ENCODE results near the gene UBE2G2. TPM values are rescaled to one million over a fixed set of nuclear protein-coding genes. Genes with fewer than 3 reads are reported as not detected.

Gene UBE2G2
- total RNA-seq, 6 experiments from 2014 or later: 53.5 to 73.3 (median 61.0) TPM

GRCh38 chr21:44763451-44764318 lies 37.9 kb downstream of the UBE2G2 start:
- no peak overlapping the region for H3K27ac Mint-ChIP-seq
- no peak for TF ChIP-seq CTCF (IDR thresholded peaks at IDR 0.05)
- no peak for DNase-seq
- peaks cover 9% of the 10 kb centered on the region for H3K4me1 Mint-ChIP-seq (ENCODE audit: low read depth)
- no peak overlapping the region for H3K4me3 Mint-ChIP-seq
- H3K27me3 Mint-ChIP-seq (ENCODE audit: insufficient read depth): peaks cover 13% of the 10 kb centered on the region
- H3K9me3 Mint-ChIP-seq: no peaks in the 10 kb centered on the region
- H3K36me3 Mint-ChIP-seq (ENCODE audit: low read depth): no peaks in the 10 kb centered on the region

- H3K9me3 Mint-ChIP-seq: no peaks in the 10 kb centered on the region
- H3K4me1 Mint-ChIP-seq (ENCODE audit: low read depth): peaks cover 9% of the 10 kb centered on the region
- TF ChIP-seq CTCF (IDR thresholded peaks at IDR 0.05): no peak
- no peaks in the 10 kb centered on the region for H3K36me3 Mint-ChIP-seq (ENCODE audit: low read depth)
- peaks cover 15% of the 10 kb centered on the region for H3K27me3 Mint-ChIP-seq (ENCODE audit: insufficient read depth)
- no peak for DNase-seq
- H3K27ac Mint-ChIP-seq: no peak overlapping the region
- H3K4me3 Mint-ChIP-seq: no peak overlapping the region
These were observed 38.6 kb downstream of the UBE2G2 start for GRCh38 chr21:44763050-44763378.

- Mint-ChIP-seq H3K36me3 (ENCODE audit: low read depth) (no peaks in the 10 kb centered on the region), H3K9me3 (no peaks in the 10 kb centered on the region), H3K27ac (no peak overlapping the region), H3K27me3 (ENCODE audit: insufficient read depth) (peaks cover 16% of the 10 kb centered on the region), H3K4me3 (no peak overlapping the region), H3K4me1 (ENCODE audit: low read depth) (peaks cover 9% of the 10 kb centered on the region)
- no peak for DNase-seq
- TF ChIP-seq CTCF (IDR thresholded peaks at IDR 0.05): no peak
These were observed 39.2 kb downstream of the UBE2G2 start for GRCh38 chr21:44762221-44763049.

GRCh38 chr21:44761747-44762208 lies 39.8 kb downstream of the UBE2G2 start:
- Mint-ChIP-seq H3K27ac (no peak overlapping the region), H3K4me3 (no peak overlapping the region), H3K36me3 (ENCODE audit: low read depth) (no peaks in the 10 kb centered on the region), H3K4me1 (ENCODE audit: low read depth) (peaks cover 9% of the 10 kb centered on the region), H3K9me3 (no peaks in the 10 kb centered on the region), H3K27me3 (ENCODE audit: insufficient read depth) (peaks cover 17% of the 10 kb centered on the region)
- TF ChIP-seq CTCF (IDR thresholded peaks at IDR 0.05): no peak
- DNase-seq: no peak

- no peaks in the 10 kb centered on the region for H3K36me3 Mint-ChIP-seq (ENCODE audit: low read depth)
- H3K27me3 Mint-ChIP-seq (ENCODE audit: insufficient read depth): peaks cover 23% of the 10 kb centered on the region
- H3K27ac Mint-ChIP-seq: no peak overlapping the region
- no peak for DNase-seq
- peak; percentile 55 for TF ChIP-seq CTCF (IDR thresholded peaks at IDR 0.05)
- H3K9me3 Mint-ChIP-seq: no peaks in the 10 kb centered on the region
- peaks cover 9% of the 10 kb centered on the region for H3K4me1 Mint-ChIP-seq (ENCODE audit: low read depth)
- H3K4me3 Mint-ChIP-seq: no peak overlapping the region
These were observed 40.5 kb downstream of the UBE2G2 start for GRCh38 chr21:44761011-44761729.

All from HFFc6 (cell line).